HG03097 (cell line): Measurements from ENCODE around the gene PLCG1.
"Not testable (repeated sequence)": the region's sequence is repeated elsewhere in the genome, so short reads cannot be mapped to it uniquely, and the experiment has no call there.

ENCODE experiments used
- ATAC-seq: cut with Tn5 transposase; IDR thresholded peaks from one replicate; pipeline ENCODE4 v1.9.1; 2021; ENCODE audit not compliant: unreplicated experiment, low FRiP score

Gene PLCG1

GRCh38 chr20:41123631-41124030 is 13.7 kb upstream of the PLCG1 start:
- ATAC-seq: no peak

- no peak for ATAC-seq
Observed at GRCh38 chr20:41124451-41125094, 12.8 kb upstream of the PLCG1 start.

GRCh38 chr20:41125530-41126457 is 11.5 kb upstream of the PLCG1 start:
- ATAC-seq: no peak

- no peak for ATAC-seq
Observed at GRCh38 chr20:41126719-41127118, 10.6 kb upstream of the PLCG1 start.

GRCh38 chr20:41128317-41128716 is 9.0 kb upstream of the PLCG1 start:
- ATAC-seq: not testable (repeated sequence)

GRCh38 chr20:41131594-41132387 is 5.6 kb upstream of the PLCG1 start:
- ATAC-seq: no peak

GRCh38 chr20:41132388-41132775 is 5.0 kb upstream of the PLCG1 start:
- ATAC-seq: not testable (repeated sequence)

GRCh38 chr20:41133709-41134361 is 3.5 kb upstream of the PLCG1 start:
- no peak for ATAC-seq

GRCh38 chr20:41134362-41135186 is 2.8 kb upstream of the PLCG1 start:
- ATAC-seq: no peak

GRCh38 chr20:41135187-41135887 is 2.0 kb upstream of the PLCG1 start:
- no peak for ATAC-seq

GRCh38 chr20:41135888-41136679 is 1.3 kb upstream of the PLCG1 start:
- ATAC-seq: no peak

- ATAC-seq: peak; percentile 22
Observed at GRCh38 chr20:41137614-41138474, 501 bp downstream of the PLCG1 start.

GRCh38 chr20:41138475-41139226 is 1.3 kb downstream of the PLCG1 start:
- no peak for ATAC-seq

- ATAC-seq: no peak
Observed at GRCh38 chr20:41139227-41140093, 2.1 kb downstream of the PLCG1 start.

- ATAC-seq: no peak
Observed at GRCh38 chr20:41140226-41141133, 3.1 kb downstream of the PLCG1 start.
